ENCODE data around the gene VAMP5.

VAMP5 gene, protein sequence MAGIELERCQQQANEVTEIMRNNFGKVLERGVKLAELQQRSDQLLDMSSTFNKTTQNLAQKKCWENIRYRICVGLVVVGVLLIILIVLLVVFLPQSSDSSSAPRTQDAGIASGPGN

GRCh38 chr2:85584354-85584856 lies at the start of gene VAMP5:
Gene VAMP5 (plus strand): TSS chr2:85584431. CDS start chr2:85584491, 60 bp downstream.
- no peak for DNase-seq

- no peak for DNase-seq
Measured at GRCh38 chr2:85534881-85535280, 49.4 kb upstream of the VAMP5 start.

DNA sequence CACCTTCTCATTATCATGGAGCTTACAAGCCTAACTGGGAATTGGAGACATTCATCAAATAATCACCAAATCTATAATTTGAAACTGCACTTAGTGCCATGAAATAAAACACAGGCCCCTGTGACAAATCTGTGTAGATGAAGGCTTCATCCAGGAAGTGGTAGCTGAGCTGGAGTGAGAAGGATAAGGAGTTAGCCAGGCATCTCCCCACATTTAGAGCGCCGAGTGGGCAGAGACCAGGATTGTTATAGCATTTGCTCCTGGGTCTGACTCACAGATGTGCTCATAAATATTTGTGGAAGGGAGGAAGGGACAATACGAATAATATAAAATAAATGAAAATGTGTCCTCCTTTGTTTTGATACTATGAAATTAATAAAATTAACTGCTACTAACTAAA lies 47.8 kb upstream of the VAMP5 start:
- DNase-seq: no peak

- peak; percentile 85 for DNase-seq
Measured at GRCh38 chr2:85537600-85538506, 46.4 kb upstream of the VAMP5 start.

- DNase-seq: peak; percentile 98
Measured at GRCh38 chr2:85538507-85539360, 45.5 kb upstream of the VAMP5 start, which contains the start of gene MAT2A. Gene MAT2A (plus strand): TSS chr2:85539168. CDS start chr2:85539288, 120 bp downstream.

- peak; percentile 84 for DNase-seq
Measured at GRCh38 chr2:85539361-85540132, 44.7 kb upstream of the VAMP5 start.

DNA sequence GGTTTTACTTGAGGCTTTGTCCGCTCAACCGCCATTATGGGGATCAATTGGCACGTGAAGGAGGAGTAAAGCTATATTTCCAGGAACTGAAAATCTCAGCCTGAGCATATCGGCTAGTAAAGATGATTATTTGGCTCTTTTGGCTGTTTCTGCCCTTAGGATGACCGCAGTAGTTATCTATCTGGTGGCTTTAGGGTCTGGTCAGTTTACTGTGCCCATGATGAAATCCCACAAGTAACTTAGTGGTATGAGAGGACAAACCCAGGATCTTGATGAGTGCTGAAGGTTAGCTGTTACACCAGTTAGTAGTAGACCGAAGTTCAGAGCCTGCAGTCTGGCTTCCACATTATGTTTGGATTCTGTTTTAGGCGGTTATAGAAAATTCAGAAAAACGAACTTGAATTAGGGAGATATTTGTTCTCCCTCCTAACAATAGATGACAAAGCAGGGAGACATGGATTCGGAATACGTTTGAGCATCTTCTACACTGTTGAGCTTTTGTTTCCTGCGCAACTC lies 44.0 kb upstream of the VAMP5 start:
- no peak for DNase-seq

- DNase-seq: no peak
Measured at GRCh38 chr2:85541262-85541661, 43.0 kb upstream of the VAMP5 start.

DNA sequence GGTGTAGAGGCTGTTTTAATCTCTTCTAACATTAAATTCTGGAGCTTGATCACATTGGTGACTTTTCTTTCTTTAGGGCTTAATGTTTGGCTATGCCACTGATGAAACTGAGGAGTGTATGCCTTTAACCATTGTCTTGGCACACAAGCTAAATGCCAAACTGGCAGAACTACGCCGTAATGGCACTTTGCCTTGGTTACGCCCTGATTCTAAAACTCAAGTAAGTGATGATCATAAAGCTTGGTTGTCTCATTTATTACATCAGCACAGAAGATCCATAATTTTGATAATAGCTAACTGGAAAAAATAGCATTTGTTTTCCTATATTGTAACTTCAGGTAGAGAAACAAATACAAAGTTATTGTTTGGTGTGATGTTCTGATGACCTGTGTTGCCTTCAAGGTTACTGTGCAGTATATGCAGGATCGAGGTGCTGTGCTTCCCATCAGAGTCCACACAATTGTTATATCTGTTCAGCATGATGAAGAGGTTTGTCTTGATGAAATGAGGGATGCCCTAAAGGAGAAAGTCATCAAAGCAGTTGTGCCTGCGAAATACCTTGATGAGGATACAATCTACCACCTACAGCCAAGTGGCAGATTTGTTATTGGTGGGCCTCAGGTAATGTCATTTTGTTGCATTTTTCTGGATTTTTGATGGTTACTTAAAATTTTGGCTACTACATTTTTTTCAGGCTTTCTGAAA lies 42.3 kb upstream of the VAMP5 start:
- no peak for DNase-seq

GRCh38 chr2:85542777-85543176 lies 41.5 kb upstream of the VAMP5 start:
- DNase-seq: no peak

DNA sequence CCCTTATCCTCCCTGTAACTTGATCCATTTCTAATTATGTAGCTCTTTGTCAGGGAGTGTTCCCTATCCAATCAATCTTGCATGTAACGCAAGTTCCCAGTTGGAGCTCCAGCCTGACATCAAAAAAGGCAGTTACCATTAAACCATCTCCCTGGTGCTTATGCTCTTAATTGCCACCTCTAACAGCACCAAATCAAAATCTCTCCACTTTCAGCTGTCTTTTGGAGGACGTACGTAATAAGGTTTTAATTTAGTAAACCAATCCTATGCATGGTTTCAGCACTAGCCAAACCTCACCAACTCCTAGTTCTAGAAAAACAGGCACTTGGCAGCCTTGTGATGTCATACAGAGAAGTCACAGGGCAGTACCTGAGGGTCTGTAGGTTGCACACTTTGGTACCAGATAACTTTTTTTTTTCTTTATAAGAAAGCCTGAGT lies 40.0 kb upstream of the VAMP5 start:
- peak; percentile 47 for DNase-seq

DNA sequence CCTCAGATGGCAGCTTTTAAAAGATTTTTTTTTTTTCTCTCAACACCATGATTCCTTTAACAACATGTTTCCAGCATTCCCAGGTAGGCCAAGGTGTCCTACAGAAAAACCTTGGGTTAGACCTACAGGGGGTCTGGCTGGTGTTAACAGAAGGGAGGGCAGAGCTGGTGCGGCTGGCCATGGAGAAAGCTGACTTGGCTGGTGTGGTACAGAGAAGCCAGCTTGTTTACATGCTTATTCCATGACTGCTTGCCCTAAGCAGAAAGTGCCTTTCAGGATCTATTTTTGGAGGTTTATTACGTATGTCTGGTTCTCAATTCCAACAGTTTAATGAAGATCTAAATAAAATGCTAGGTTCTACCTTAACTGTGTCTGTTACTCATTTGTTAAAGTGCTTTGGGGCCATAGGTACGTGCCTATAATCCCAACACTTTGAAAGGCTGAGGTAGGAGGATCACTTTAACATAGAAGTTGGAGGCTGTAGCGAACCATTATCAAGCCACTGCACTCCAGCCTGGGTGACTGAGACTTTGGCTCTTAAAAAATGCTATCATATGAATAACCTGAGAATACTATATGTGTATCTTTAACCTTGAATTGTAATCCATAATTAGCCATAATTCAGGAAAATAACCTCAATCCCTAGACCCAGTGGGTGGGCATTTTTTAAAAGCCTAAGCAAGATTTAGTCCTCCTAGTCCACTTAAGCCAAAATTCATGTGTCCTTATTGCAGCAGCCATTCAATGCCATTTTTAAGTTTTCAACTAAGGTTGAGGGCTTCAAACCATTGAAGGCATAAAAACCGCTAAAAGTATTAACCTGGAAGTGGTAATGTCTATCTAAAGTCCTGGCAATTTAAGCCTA lies 39.1 kb upstream of the VAMP5 start:
- peak; percentile 60 for DNase-seq

- peak; percentile 78 for DNase-seq
Measured at GRCh38 chr2:85545780-85546240, 38.4 kb upstream of the VAMP5 start.

DNA sequence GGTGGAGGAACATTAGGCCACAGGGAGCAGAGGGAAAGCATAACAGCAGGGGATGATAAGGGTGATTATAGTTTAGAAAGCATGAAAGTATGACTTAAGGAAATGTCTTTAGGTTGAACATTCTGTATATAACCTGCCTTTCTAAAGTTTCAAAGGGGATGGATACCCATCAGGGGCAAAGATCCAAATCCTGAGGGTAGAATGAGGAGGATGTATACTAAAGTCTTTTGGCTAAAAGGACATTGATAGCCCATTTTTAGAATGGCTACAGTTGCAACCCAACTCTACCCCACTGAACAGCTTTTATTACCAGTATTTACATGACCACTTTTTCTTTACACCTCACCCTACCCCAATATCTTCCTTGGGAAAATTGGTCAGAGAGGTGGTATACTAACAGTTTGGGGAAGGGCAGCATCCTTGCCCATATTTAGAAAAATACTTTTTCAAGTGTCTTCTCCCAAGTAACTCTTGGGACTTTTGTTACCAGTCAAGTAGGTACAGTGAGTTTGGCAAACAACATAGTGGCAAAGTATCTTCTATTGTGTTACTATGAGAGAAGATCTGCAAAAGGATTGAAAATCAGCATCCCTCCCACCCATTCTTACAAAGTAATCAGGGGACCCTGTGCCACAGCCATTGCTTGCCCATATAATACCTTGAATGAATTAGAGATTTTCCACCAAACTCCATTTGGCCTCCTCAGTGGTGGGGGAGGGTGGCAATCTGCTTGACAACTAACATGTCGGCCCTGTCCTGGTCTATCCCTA lies 37.0 kb upstream of the VAMP5 start:
- DNase-seq: no peak

DNA sequence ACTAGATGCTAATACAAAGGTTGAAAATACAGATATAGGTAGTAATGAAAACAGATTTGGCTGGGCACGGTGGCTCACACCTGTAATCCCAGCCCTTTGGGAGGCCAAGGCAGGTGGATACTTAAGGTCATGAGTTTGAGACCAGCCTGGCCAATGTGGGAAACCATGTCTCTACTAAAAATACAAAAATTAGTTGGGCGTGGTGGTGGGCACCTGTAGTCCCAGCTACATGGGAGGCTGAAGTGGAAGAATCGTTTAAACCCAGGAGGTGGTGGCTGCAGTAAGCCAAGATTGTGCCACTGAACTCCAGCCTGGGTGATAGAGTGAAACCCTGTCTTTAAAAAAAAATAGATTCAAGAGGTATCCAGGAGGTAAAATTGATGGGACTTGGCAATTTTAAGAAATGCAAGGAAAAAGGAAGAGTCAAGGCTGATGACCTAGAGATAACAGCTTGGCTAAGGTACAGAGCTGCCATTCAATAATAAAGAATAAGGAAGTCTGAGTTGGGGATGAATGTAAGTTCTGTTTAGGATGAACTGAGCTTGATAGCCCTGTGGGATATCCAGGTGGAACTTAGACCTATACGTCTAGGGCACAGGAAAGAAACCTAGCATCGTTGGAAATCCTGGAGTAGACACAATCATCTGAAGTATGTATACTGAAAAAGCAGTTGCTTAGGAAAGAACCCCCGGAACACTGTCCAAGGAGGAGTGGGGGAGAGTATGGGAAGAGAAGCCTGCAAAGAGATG lies 36.2 kb upstream of the VAMP5 start:
- DNase-seq: no peak

GRCh38 chr2:85548608-85548900 lies 35.7 kb upstream of the VAMP5 start:
- no peak for DNase-seq

- DNase-seq: no peak
Measured at GRCh38 chr2:85549095-85549494, 35.1 kb upstream of the VAMP5 start.

DNA sequence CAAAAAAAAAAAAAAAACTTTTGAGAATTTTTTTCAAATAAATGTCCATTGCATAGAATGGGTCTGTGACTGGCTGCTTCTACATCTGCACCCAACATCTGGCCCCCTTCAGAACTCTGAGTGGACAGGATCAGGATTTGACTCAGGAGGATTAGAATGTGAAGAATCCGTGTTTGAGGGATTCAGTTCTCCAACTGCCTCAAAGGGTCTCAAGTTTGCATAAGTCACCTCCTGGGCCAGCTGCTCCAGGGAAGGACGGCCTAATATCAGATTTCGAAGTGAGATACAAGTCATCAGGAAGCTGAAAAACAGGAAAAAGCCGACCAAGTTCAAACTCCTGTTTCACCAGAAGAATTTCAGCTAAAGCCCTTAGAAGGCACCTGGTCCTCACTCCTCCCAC lies 34.4 kb upstream of the VAMP5 start:
- no peak for DNase-seq

DNA sequence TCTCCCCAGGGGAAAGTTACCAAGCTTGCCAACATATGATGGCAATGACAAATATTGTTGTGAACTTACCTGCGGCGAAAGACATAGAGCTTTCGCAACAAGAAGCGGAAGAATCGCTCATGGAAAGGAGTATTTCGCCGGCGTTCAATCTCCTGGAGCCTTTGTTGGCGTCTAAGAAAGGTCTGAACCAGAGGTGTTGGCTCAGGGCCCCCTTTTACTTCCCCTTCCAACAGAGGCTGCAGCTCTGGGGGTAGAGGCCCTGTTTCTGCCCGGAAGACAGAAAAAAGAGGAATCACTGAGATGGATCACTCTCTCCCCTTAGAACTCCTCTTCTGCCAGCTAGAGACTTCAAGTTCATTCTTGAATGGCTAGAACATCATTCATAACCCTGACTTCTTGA lies 33.7 kb upstream of the VAMP5 start:
- DNase-seq: no peak

Measured in DMS53 (cell line).